Thyroid gland (tissue), 4 donors: ENCODE measurements around the gene ABCA2. TPM values are rescaled to one million over a fixed set of nuclear protein-coding genes. Genes with fewer than 3 reads are reported as not detected.

Source experiments
- DNase-seq, 2 donors: peaks; one replicate each; pipeline ENCODE4 v3.0.0-alpha.2; 2019
- H3K27ac ChIP-seq, 3 donors: fragments of 200-600 bp; sonication (generic); 1 replicate in 2 of 3; 2 replicates in 1 of 3; pipeline ENCODE4 v1.5.1; 2016 to 2019; ENCODE audit warnings: mild to moderate bottlenecking in 1 of 3, moderate library complexity in 1 of 3
- H3K27me3 ChIP-seq: fragments of 200-600 bp; sonication (generic); one replicate; pipeline ENCODE4 v1.5.1; 2019
- H3K36me3 ChIP-seq, 2 donors: fragments of 200-600 bp; sonication (generic); one replicate each; pipeline ENCODE4 v1.5.1; 2016 to 2019
- H3K4me1 ChIP-seq, 2 donors: fragments of 200-600 bp; sonication (generic); one replicate each; pipeline ENCODE4 v1.5.1; 2017 to 2019
- H3K4me3 ChIP-seq, 3 donors: fragments of 200-600 bp; sonication (generic); replicated peaks in 1 of 3; 1 replicate in 2 of 3; 2 replicates in 1 of 3; pipeline ENCODE4 v1.5.1; 2016; ENCODE audit warnings: mild to moderate bottlenecking in 1 of 3
- H3K9me3 ChIP-seq: fragments of 200-600 bp; sonication (generic); one replicate; pipeline ENCODE4 v1.5.1; 2017
- CTCF ChIP-seq, 6 experiments: fragments of 200-600 bp in 3 of 6; fragments of 450-650 bp in 3 of 6; sonication (generic) in 3 of 6; IDR thresholded peaks; one replicate each; pipeline ENCODE4 v1.5.1; 2016 to 2019; ENCODE audit warnings: antibody characterized with exemption in 6 of 6, mild to moderate bottlenecking in 2 of 6, inconsistent platforms in 1 of 6, moderate library complexity in 1 of 6
- POLR2A ChIP-seq, 2 donors: fragments of 450-650 bp; IDR thresholded peaks; one replicate each; pipeline ENCODE4 v1.6.1; 2017; ENCODE audit warnings: antibody characterized with exemption in 2 of 2, mild to moderate bottlenecking in 2 of 2, moderate library complexity in 1 of 2
- WGBS, 2 donors: methylation state at CpG; one replicate each; pipeline ENCODE4 v1.1.5; 2017; 5-methylcytosine and 5-hydroxymethylcytosine counted together
- intact Hi-C: fragments of 100-400 bp; cut with DNase I; formaldehyde crosslinking; loops from one replicate; pipeline ENCODE4 v1.15.1; 2023
- total RNA-seq, 4 donors: library from RNA; depleted of rRNA; stranded (reverse); fragments of >200 nt; gene quantifications; one replicate each; pipeline ENCODE4 v1.2.3, GENCODE V29; 2016

The ABCA2 gene
- total RNA-seq, 4 donors from 2014 or later = 36.8 to 59.7 (median 50.2) TPM

- H3K27ac ChIP-seq = peak within 1 kb of the TSS; percentile 56 to 83 (median 73)
- H3K4me1 ChIP-seq = peaks cover 6 to 14% of the 10 kb centered on the region in 2 donors
- no peaks in the 10 kb centered on the region for H3K36me3 ChIP-seq
- DNase-seq = peak; percentile 93 to 95
- H3K4me3 ChIP-seq = peak within 1 kb of the TSS in 2 of 3 donors; percentile 37 to 44
- H3K9me3 ChIP-seq = no peaks in the 10 kb centered on the region
- WGBS, 2 donors = 1% methylated on average over 28 to 34 of the region's 74 CpGs
- intact Hi-C loops = no loop called here
- TF ChIP-seq POLR2A (IDR thresholded peaks at IDR 0.05) (peak in 1 of 2 donors; percentile 21), CTCF (IDR thresholded peaks at IDR 0.05) (peak in 1 of 6 experiments; percentile 11)
- no peaks in the 10 kb centered on the region for H3K27me3 ChIP-seq
These were observed 42.3 kb upstream of the ABCA2 start, which contains the start of gene SAPCD2 for GRCh38 chr9:137070201-137070905. Gene SAPCD2, minus strand, starts transcription at chr9:137070557. Its CDS starts 97 bp downstream, at chr9:137070460.

- intact Hi-C loops = loop anchor here (5.0 kb wide), 1 partner anchor 282 kb away; no protein-coding TSS in a partner anchor
- no peak for DNase-seq
- H3K27ac ChIP-seq = no peak overlapping the region
- no peaks in the 10 kb centered on the region for H3K9me3 ChIP-seq
- no peaks in the 10 kb centered on the region for H3K36me3 ChIP-seq
- WGBS, 2 donors = 13 to 71% methylated on average over 1 to 3 of the region's 52 CpGs
- TF ChIP-seq CTCF (IDR thresholded peaks at IDR 0.05) = no peak
- no peak for TF ChIP-seq POLR2A (IDR thresholded peaks at IDR 0.05)
- H3K27me3 ChIP-seq = no peaks in the 10 kb centered on the region
- no peak overlapping the region for H3K4me3 ChIP-seq
- H3K4me1 ChIP-seq = peaks cover 6 to 14% of the 10 kb centered on the region in 2 donors
These were observed 41.6 kb upstream of the ABCA2 start for GRCh38 chr9:137069508-137070091.

GRCh38 chr9:137068539-137069507 is 40.8 kb upstream of the ABCA2 start:
- no peaks in the 10 kb centered on the region for H3K9me3 ChIP-seq
- intact Hi-C loops = loop anchor here (5.0 kb wide), 1 partner anchor 282 kb away; no protein-coding TSS in a partner anchor
- H3K4me3 ChIP-seq = no peak overlapping the region
- H3K27me3 ChIP-seq = no peaks in the 10 kb centered on the region
- no peak overlapping the region for H3K27ac ChIP-seq
- no peak for DNase-seq
- no peak for TF ChIP-seq CTCF (IDR thresholded peaks at IDR 0.05)
- TF ChIP-seq POLR2A (IDR thresholded peaks at IDR 0.05) = no peak
- WGBS, 2 donors = 98 to 100% methylated on average over 4 to 8 of the region's 17 CpGs
- H3K4me1 ChIP-seq = peaks cover 6 to 14% of the 10 kb centered on the region in 2 donors
- no peaks in the 10 kb centered on the region for H3K36me3 ChIP-seq

GRCh38 chr9:137067860-137068538 is 40.0 kb upstream of the ABCA2 start:
- H3K36me3 ChIP-seq = no peaks in the 10 kb centered on the region
- DNase-seq = peak; percentile 74 to 79
- H3K4me3 ChIP-seq = no peak overlapping the region
- no peaks in the 10 kb centered on the region for H3K9me3 ChIP-seq
- H3K27me3 ChIP-seq = no peaks in the 10 kb centered on the region
- 15 to 54% methylated on average over 4 to 11 of the region's 12 CpGs for WGBS, 2 donors
- H3K4me1 ChIP-seq = peaks cover 6 to 14% of the 10 kb centered on the region in 2 donors
- intact Hi-C loops = loop anchor here (5.0 kb wide), 1 partner anchor 281 kb away; no protein-coding TSS in a partner anchor
- no peak overlapping the region for H3K27ac ChIP-seq
- no peak for TF ChIP-seq POLR2A (IDR thresholded peaks at IDR 0.05)
- TF ChIP-seq CTCF (IDR thresholded peaks at IDR 0.05) = peak; percentile 54 to 86 (median 71)
